Fibroblast of lung (primary cell): ENCODE measurements around the gene NOL12. TPM values are rescaled to one million over a fixed set of nuclear protein-coding genes. Genes with fewer than 3 reads are reported as not detected.

Experiments used
- DNase-seq, 2 donors: peaks; one replicate each; pipeline versions ENCODE4 v3.0.0 to v3.0.0-alpha.2; 2010; ENCODE audit warnings: low read depth in 2 of 2
- H2AFZ ChIP-seq: 2 replicates; pipeline ENCODE4 v1.5.1; 2012; ENCODE audit warnings: low read length, control low read depth, inconsistent platforms
- H3K27ac ChIP-seq: 2 replicates; pipeline ENCODE4 v1.5.1; 2011; ENCODE audit warnings: low read length, control low read depth; ENCODE audit not compliant: insufficient read depth
- H3K27me3 ChIP-seq: 2 replicates; pipeline ENCODE4 v1.5.1; 2011; ENCODE audit warnings: mild to moderate bottlenecking, low read length; ENCODE audit not compliant: control insufficient read depth, insufficient read depth
- H3K36me3 ChIP-seq: 2 replicates; pipeline ENCODE4 v1.5.1; 2011; ENCODE audit warnings: low read length; ENCODE audit not compliant: control insufficient read depth, insufficient read depth
- H3K4me1 ChIP-seq: 2 replicates; pipeline ENCODE4 v1.5.1; 2011; ENCODE audit warnings: low read length; ENCODE audit not compliant: control insufficient read depth, insufficient read depth; ENCODE audit errors: extremely low read depth
- H3K4me2 ChIP-seq: 2 replicates; pipeline ENCODE4 v1.5.1; 2011; ENCODE audit warnings: low read length, control low read depth; ENCODE audit not compliant: insufficient read depth; ENCODE audit errors: extremely low read depth
- H3K4me3 ChIP-seq, 4 experiments: fragments of 200-600 bp in 1 of 4; sonication (generic) in 1 of 4; replicated peaks in 1 of 4; 2 replicates each; pipeline ENCODE4 v1.5.1; 2011 to 2016; ENCODE audit warnings: low read length in 4 of 4, low read depth in 3 of 4, mild to moderate bottlenecking in 3 of 4, control low read depth in 2 of 4, inconsistent platforms in 1 of 4, mixed read lengths in 1 of 4; ENCODE audit not compliant: insufficient read depth in 1 of 4; ENCODE audit errors: control extremely low read depth in 1 of 4
- H3K79me2 ChIP-seq: 2 replicates; pipeline ENCODE4 v1.5.1; 2012; ENCODE audit warnings: mild to moderate bottlenecking, low read length, inconsistent platforms; ENCODE audit not compliant: control insufficient read depth, insufficient read depth
- H3K9ac ChIP-seq: 2 replicates; pipeline ENCODE4 v1.5.1; 2011; ENCODE audit warnings: mild to moderate bottlenecking, low read length, control low read depth; ENCODE audit not compliant: insufficient read depth
- H3K9me3 ChIP-seq: 2 replicates; pipeline ENCODE4 v1.5.1; 2012; ENCODE audit warnings: low read depth, low read length; ENCODE audit not compliant: control insufficient read depth, insufficient read depth
- H4K20me1 ChIP-seq: 2 replicates; pipeline ENCODE4 v1.5.1; 2011; ENCODE audit warnings: low read length; ENCODE audit not compliant: control insufficient read depth, insufficient read depth; ENCODE audit errors: extremely low read depth
- CTCF ChIP-seq, 2 donors: IDR thresholded peaks in 1 of 2; conservative IDR thresholded peaks in 1 of 2; 1 replicate in 1 of 2; 2 replicates in 1 of 2; pipeline ENCODE4 v1.5.1; 2011 to 2012; ENCODE audit warnings: low read length in 2 of 2, control low read depth in 1 of 2, inconsistent platforms in 1 of 2, low read depth in 1 of 2, mild to moderate bottlenecking in 1 of 2
- EZH2 ChIP-seq: IDR thresholded peaks from 2 replicates; pipeline ENCODE4 v1.5.1; 2012; ENCODE audit warnings: low read length, control low read depth, mild to moderate bottlenecking; ENCODE audit errors: missing control alignments
- polyA plus RNA-seq, 2 donors: library from polyadenylated mRNA; depleted of rRNA in 1 of 2; stranded (reverse) in 1 of 2; unstranded in 1 of 2; fragments of >200 nt; gene quantifications; 2 replicates each; pipeline ENCODE4 v1.2.1, GENCODE V29; 2011 to 2012; ENCODE audit warnings: missing spikeins in 1 of 2
- total RNA-seq: library from RNA; depleted of rRNA; stranded (reverse); fragments of >200 nt; gene quantifications from 2 replicates; pipeline ENCODE4 v1.2.1, GENCODE V29; 2014

The NOL12 gene
- total and polyA plus RNA-seq, 2 donors (not counting 1 experiment from before 2014, with no cell fraction given): 12.8 to 15.4 TPM

GRCh38 chr22:37705205-37705604, 19.1 kb downstream of the NOL12 start:
- no peaks in the 10 kb centered on the region for H3K79me2 ChIP-seq
- no peak overlapping the region for H3K27ac ChIP-seq
- no peak overlapping the region for H3K4me3 ChIP-seq
- no peak overlapping the region for H2AFZ ChIP-seq
- no peak for TF ChIP-seq EZH2
- TF ChIP-seq CTCF (conservative IDR thresholded peaks at IDR 0.05 in 1 of 2, IDR thresholded peaks at IDR 0.05 in 1 of 2; ENCODE audit: low read depth in 1 of 2, low read length in 2 of 2): no peak
- H3K9me3 ChIP-seq: no peaks in the 10 kb centered on the region
- no peak overlapping the region for H3K4me2 ChIP-seq
- no peaks in the 10 kb centered on the region for H3K4me1 ChIP-seq
- H3K36me3 ChIP-seq: no peaks in the 10 kb centered on the region
- no peak overlapping the region for H3K9ac ChIP-seq
- H3K27me3 ChIP-seq: no peaks in the 10 kb centered on the region
- no peaks in the 10 kb centered on the region for H4K20me1 ChIP-seq
- no peak for DNase-seq

GRCh38 chr22:37708580-37709444, 22.7 kb downstream of the NOL12 start:
- TF ChIP-seq CTCF (conservative IDR thresholded peaks at IDR 0.05 in 1 of 2, IDR thresholded peaks at IDR 0.05 in 1 of 2; ENCODE audit: low read depth in 1 of 2, low read length in 2 of 2): no peak
- TF ChIP-seq EZH2: no peak
- no peaks in the 10 kb centered on the region for H3K36me3 ChIP-seq
- H3K4me1 ChIP-seq: no peaks in the 10 kb centered on the region
- H3K79me2 ChIP-seq: no peaks in the 10 kb centered on the region
- H4K20me1 ChIP-seq: no peaks in the 10 kb centered on the region
- no peak overlapping the region for H2AFZ ChIP-seq
- H3K27me3 ChIP-seq: no peaks in the 10 kb centered on the region
- DNase-seq: no peak
- H3K4me3 ChIP-seq: no peak overlapping the region
- H3K4me2 ChIP-seq: no peak overlapping the region
- no peak overlapping the region for H3K27ac ChIP-seq
- no peak overlapping the region for H3K9ac ChIP-seq
- no peaks in the 10 kb centered on the region for H3K9me3 ChIP-seq

GRCh38 chr22:37709445-37709765, 23.3 kb downstream of the NOL12 start:
- Histone ChIP-seq H3K4me2 (no peak overlapping the region), H3K9ac (no peak overlapping the region), H3K9me3 (no peaks in the 10 kb centered on the region), H3K36me3 (no peaks in the 10 kb centered on the region), H4K20me1 (no peaks in the 10 kb centered on the region), H3K79me2 (no peaks in the 10 kb centered on the region), H3K27me3 (no peaks in the 10 kb centered on the region), H3K27ac (no peak overlapping the region), H3K4me3 (no peak overlapping the region), H3K4me1 (no peaks in the 10 kb centered on the region), H2AFZ (no peak overlapping the region)
- DNase-seq: no peak
- TF ChIP-seq EZH2 (no peak), CTCF (conservative IDR thresholded peaks at IDR 0.05 in 1 of 2, IDR thresholded peaks at IDR 0.05 in 1 of 2; ENCODE audit: low read depth in 1 of 2, low read length in 2 of 2) (no peak)
